NOMO-1 treated with DMSO at 0.1 percent for 48 hours (cell line): ENCODE results near the gene C22orf39.

Experiments
- DNase-seq: peaks from one replicate; lab custom pipeline; 2025; ENCODE audit not compliant: unreplicated experiment; lab: John Stamatoyannopoulos, UW

Gene C22orf39

GRCh38 chr22:19477321-19478044 lies 30.0 kb upstream of the C22orf39 start:
- DNase-seq = no peak

GRCh38 chr22:19476023-19476422 lies 28.5 kb upstream of the C22orf39 start:
- DNase-seq = no peak

GRCh38 chr22:19473578-19473977 lies 26.1 kb upstream of the C22orf39 start:
- no peak for DNase-seq

- DNase-seq = no peak
Observed at GRCh38 chr22:19472233-19472632, 24.7 kb upstream of the C22orf39 start.

GRCh38 chr22:19471572-19471971 lies 24.1 kb upstream of the C22orf39 start:
- DNase-seq = no peak

- DNase-seq = no peak
Observed at GRCh38 chr22:19470010-19470409, 22.5 kb upstream of the C22orf39 start.

GRCh38 chr22:19469421-19469820 lies 21.9 kb upstream of the C22orf39 start:
- no peak for DNase-seq

- no peak for DNase-seq
Observed at GRCh38 chr22:19467912-19468311, 20.4 kb upstream of the C22orf39 start.

GRCh38 chr22:19466848-19467752 lies 19.6 kb upstream of the C22orf39 start:
- no peak for DNase-seq

- no peak for DNase-seq
Observed at GRCh38 chr22:19466126-19466716, 18.7 kb upstream of the C22orf39 start.

GRCh38 chr22:19464975-19465374 lies 17.5 kb upstream of the C22orf39 start:
- no peak for DNase-seq

GRCh38 chr22:19464546-19464945 lies 17.0 kb upstream of the C22orf39 start:
- no peak for DNase-seq

GRCh38 chr22:19463491-19464469 lies 16.3 kb upstream of the C22orf39 start:
- DNase-seq = no peak

- no peak for DNase-seq
Observed at GRCh38 chr22:19463008-19463407, 15.5 kb upstream of the C22orf39 start.

GRCh38 chr22:19461506-19461905 lies 14.0 kb upstream of the C22orf39 start:
- DNase-seq = no peak

- no peak for DNase-seq
Observed at GRCh38 chr22:19460036-19460435, 12.5 kb upstream of the C22orf39 start.

- DNase-seq = no peak
Observed at GRCh38 chr22:19457828-19458428, 10.4 kb upstream of the C22orf39 start.

- no peak for DNase-seq
Observed at GRCh38 chr22:19456541-19456940, 9.0 kb upstream of the C22orf39 start.

- DNase-seq = no peak
Observed at GRCh38 chr22:19455585-19456370, 8.3 kb upstream of the C22orf39 start.
